Body of pancreas (tissue), 4 donors: ENCODE measurements around the gene ACAD10. TPM values are rescaled to one million over a fixed set of nuclear protein-coding genes. Genes with fewer than 3 reads are reported as not detected.

ENCODE experiments used
- microRNA-seq, 2 donors: library from miRNA; unstranded; fragments of <30 nt; microRNA quantifications; one replicate each; pipeline ENCODE4, GENCODE V29; 2016; ENCODE audit warnings: borderline number of aligned reads in 2 of 2, borderline replicate concordance in 2 of 2
- small RNA-seq: library from RNA; depleted of rRNA; stranded (forward); fragments of <200 nt; gene quantifications from one replicate; pipeline ENCODE3, GENCODE V24; 2016
- total RNA-seq, 2 donors: library from RNA; depleted of rRNA; stranded (reverse); fragments of >200 nt; gene quantifications; one replicate each; pipeline ENCODE4 v1.1.0, GENCODE V29; 2016

Gene ACAD10
- total RNA-seq, 2 donors from 2014 or later: 20.8 to 35.3 TPM

Small RNAs within 50 kb of the gene (microRNA-seq; reads per million reads assigned to microRNA genes)
- gene MIR6761: 0 reads per million in 2 donors

Small RNAs within 50 kb of the gene (small RNA-seq; reads per million reads assigned to genes)
- gene MIR6761: 0.66 reads per million, percentile 12 among the genes with 10 or more reads in this experiment

Other genes starting within 250 kb of the ACAD10 start
- 10 to 100 TPM; 37.1 to 55.4 TPM for gene ATXN2, start 86.7 kb upstream of the ACAD10 start, total RNA-seq
- gene BRAP, start 97 bp upstream of the ACAD10 start, total RNA-seq: 1 to 10 TPM; 5.6 to 8.8 TPM
- 10 to 100 TPM; 48.8 to 57.3 TPM for gene ALDH2, start 80.9 kb downstream of the ACAD10 start, total RNA-seq
- 10 to 100 TPM; 17.1 to 43.2 TPM for gene MAPKAPK5, start 156.2 kb downstream of the ACAD10 start, total RNA-seq